Duodenal mucosa (tissue), 2 donors: Measurements from ENCODE around the gene CMTM3.

Experiments
- H3K27ac ChIP-seq: one replicate; pipeline ENCODE4 v1.7.0; 2013; ENCODE audit warnings: low read depth, low read length
- H3K27me3 ChIP-seq, 2 donors: one replicate each; pipeline ENCODE4 v1.7.0; 2013; ENCODE audit warnings: low read length in 2 of 2, control low read depth in 1 of 2; ENCODE audit not compliant: insufficient read depth in 2 of 2, control insufficient read depth in 1 of 2
- H3K36me3 ChIP-seq, 2 donors: one replicate each; pipeline ENCODE4 v1.7.0; 2013; ENCODE audit warnings: low read length in 2 of 2, control low read depth in 1 of 2; ENCODE audit not compliant: insufficient read depth in 2 of 2, control insufficient read depth in 1 of 2
- H3K4me1 ChIP-seq, 2 donors: one replicate each; pipeline ENCODE4 v1.7.0; 2013; ENCODE audit warnings: low read length in 2 of 2, control low read depth in 1 of 2; ENCODE audit not compliant: insufficient read depth in 2 of 2, control insufficient read depth in 1 of 2
- H3K4me3 ChIP-seq, 2 donors: one replicate each; pipeline ENCODE4 v1.7.0; 2013; ENCODE audit warnings: low read length in 2 of 2, low read depth in 1 of 2
- H3K9ac ChIP-seq, 2 donors: one replicate each; pipeline ENCODE4 v1.7.0; 2013; ENCODE audit warnings: low read length in 2 of 2, low read depth in 1 of 2
- H3K9me3 ChIP-seq, 2 donors: one replicate each; pipeline ENCODE4 v1.7.0; 2013; ENCODE audit warnings: low read length in 2 of 2, control low read depth in 1 of 2; ENCODE audit not compliant: control insufficient read depth in 1 of 2

Gene CMTM3

GRCh38 chr16:66596986-66597848, 7.3 kb upstream of the CMTM3 start:
- H3K4me1 ChIP-seq = no peaks in the 10 kb centered on the region
- H3K9me3 ChIP-seq = no peaks in the 10 kb centered on the region
- H3K36me3 ChIP-seq = no peaks in the 10 kb centered on the region
- H3K4me3 ChIP-seq = no peak overlapping the region
- H3K27ac ChIP-seq = no peak overlapping the region
- H3K27me3 ChIP-seq = no peaks in the 10 kb centered on the region
- no peak overlapping the region for H3K9ac ChIP-seq

- Histone ChIP-seq H3K27me3 (no peaks in the 10 kb centered on the region), H3K9me3 (no peaks in the 10 kb centered on the region), H3K9ac (no peak overlapping the region), H3K4me1 (no peaks in the 10 kb centered on the region), H3K4me3 (no peak overlapping the region), H3K36me3 (no peaks in the 10 kb centered on the region), H3K27ac (no peak overlapping the region)
Measured at GRCh38 chr16:66598111-66598510, 6.4 kb upstream of the CMTM3 start.

- H3K9ac ChIP-seq = no peak overlapping the region
- H3K4me1 ChIP-seq = peaks cover 0 to 5% of the 10 kb centered on the region in 2 donors
- H3K9me3 ChIP-seq = no peaks in the 10 kb centered on the region
- no peak overlapping the region for H3K27ac ChIP-seq
- no peak overlapping the region for H3K4me3 ChIP-seq
- no peaks in the 10 kb centered on the region for H3K36me3 ChIP-seq
- peaks cover 0 to 4% of the 10 kb centered on the region in 2 donors for H3K27me3 ChIP-seq
Measured at GRCh38 chr16:66599726-66600125, 4.8 kb upstream of the CMTM3 start.

GRCh38 chr16:66600477-66600876, 4.0 kb upstream of the CMTM3 start:
- Histone ChIP-seq H3K4me1 (peaks cover 0 to 5% of the 10 kb centered on the region in 2 donors), H3K9ac (no peak overlapping the region), H3K27me3 (peaks cover 0 to 4% of the 10 kb centered on the region in 2 donors), H3K4me3 (no peak overlapping the region), H3K36me3 (no peaks in the 10 kb centered on the region), H3K9me3 (no peaks in the 10 kb centered on the region), H3K27ac (no peak overlapping the region)

GRCh38 chr16:66601471-66601870, 3.0 kb upstream of the CMTM3 start:
- no peak overlapping the region for H3K9ac ChIP-seq

GRCh38 chr16:66603537-66604375, 748 bp upstream of the CMTM3 start:
- no peak overlapping the region for H3K27ac ChIP-seq
- peaks cover 2 to 26% of the 10 kb centered on the region in 2 donors for H3K4me1 ChIP-seq
- H3K9me3 ChIP-seq = no peaks in the 10 kb centered on the region
- peak overlapping the region; percentile 63 to 73 for H3K4me3 ChIP-seq
- H3K9ac ChIP-seq = peak overlapping the region; percentile 39 to 43
- H3K27me3 ChIP-seq = peaks cover 0 to 4% of the 10 kb centered on the region in 2 donors
- peaks cover 0 to 2% of the 10 kb centered on the region in 2 donors for H3K36me3 ChIP-seq

More at GRCh38 chr16:66601471-66601870, 3.0 kb upstream of the CMTM3 start:
- peaks cover 0 to 15% of the 10 kb centered on the region in 2 donors for H3K4me1 ChIP-seq
- H3K27ac ChIP-seq = no peak overlapping the region
- H3K36me3 ChIP-seq = no peaks in the 10 kb centered on the region
- H3K4me3 ChIP-seq = no peak overlapping the region
- peaks cover 0 to 4% of the 10 kb centered on the region in 2 donors for H3K27me3 ChIP-seq
- H3K9me3 ChIP-seq = no peaks in the 10 kb centered on the region

GRCh38 chr16:66605177-66605978, 874 bp downstream of the CMTM3 start:
- Histone ChIP-seq H3K36me3 (peaks cover 0 to 18% of the 10 kb centered on the region in 2 donors), H3K9me3 (no peaks in the 10 kb centered on the region), H3K27me3 (peaks cover 0 to 4% of the 10 kb centered on the region in 2 donors), H3K4me3 (peak overlapping the region; percentile 57 to 61), H3K4me1 (peaks cover 5 to 30% of the 10 kb centered on the region in 2 donors), H3K9ac (peak overlapping the region; percentile 38 to 39), H3K27ac (peak overlapping the region; percentile 20)

GRCh38 chr16:66605979-66606751, 1.7 kb downstream of the CMTM3 start:
- Histone ChIP-seq H3K4me3 (peak overlapping the region; percentile 57 to 61), H3K9me3 (no peaks in the 10 kb centered on the region), H3K27ac (no peak overlapping the region), H3K27me3 (peaks cover 0 to 4% of the 10 kb centered on the region in 2 donors), H3K4me1 (peaks cover 5 to 30% of the 10 kb centered on the region in 2 donors), H3K9ac (peak overlapping the region; percentile 38 to 39), H3K36me3 (peaks cover under 1 to 26% of the 10 kb centered on the region in 2 donors)
